GM23248 (cell line): ENCODE data around the gene COL28A1.

Experiments
- EZH2 ChIP-seq: fragments of 200-600 bp; sonication (generic); IDR thresholded peaks from 2 replicates; pipeline ENCODE4 v1.6.1; 2018; ENCODE audit warnings: antibody characterized with exemption, mild to moderate bottlenecking; ENCODE audit not compliant: insufficient read depth, poor library complexity, severe bottlenecking
- EZH2phosphoT487 ChIP-seq: fragments of 200-600 bp; sonication (generic); IDR thresholded peaks from 2 replicates; pipeline ENCODE4 v1.6.1; 2018; ENCODE audit warnings: antibody characterized with exemption, moderate library complexity, mild to moderate bottlenecking, low read depth; ENCODE audit not compliant: insufficient read depth

GRCh38 chr7:7418997-7419396, 116.7 kb downstream of the COL28A1 start:
- TF ChIP-seq EZH2 (no peak), EZH2phosphoT487 (no peak)
